LNCaP clone FGC (cell line): Measurements from ENCODE around the gene GNS.

ENCODE experiments used
- DNase-seq: peaks from one replicate; pipeline ENCODE4 v3.0.0-alpha.2; 2011; ENCODE audit warnings: low read depth
- H3K4me3 ChIP-seq: 2 replicates; pipeline ENCODE4 v1.5.1; 2011; ENCODE audit warnings: mild to moderate bottlenecking, low read depth, low read length, control low read depth
- TF ChIP-seq, protein P1 (sequence below): IDR thresholded peaks from 2 replicates; pipeline ENCODE4 v1.5.1; 2012; ENCODE audit warnings: mild to moderate bottlenecking; ENCODE audit not compliant: control insufficient read depth, insufficient read depth; ENCODE audit errors: extremely low read depth

Gene GNS

DNA sequence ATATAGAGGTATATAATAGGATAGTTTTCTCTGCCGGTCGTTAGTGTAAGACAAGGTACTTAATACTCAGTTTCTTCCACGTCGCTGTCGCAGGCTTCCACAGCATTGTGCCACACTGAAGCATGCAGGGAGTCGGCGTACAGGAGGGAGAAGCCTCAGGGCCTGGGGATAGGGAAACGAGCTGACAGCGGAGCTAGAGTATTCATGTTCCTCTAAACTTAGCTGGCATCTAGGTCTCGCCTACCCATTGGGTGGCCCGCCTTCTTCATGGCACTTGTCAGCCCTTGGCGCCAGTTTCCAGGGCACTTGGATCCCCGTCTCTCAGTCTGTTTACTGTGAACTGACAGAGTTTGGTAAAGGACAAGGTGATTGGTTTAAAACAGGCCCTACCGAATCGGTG is 73.6 kb downstream of the GNS start:
- TF ChIP-seq, protein P1, sequence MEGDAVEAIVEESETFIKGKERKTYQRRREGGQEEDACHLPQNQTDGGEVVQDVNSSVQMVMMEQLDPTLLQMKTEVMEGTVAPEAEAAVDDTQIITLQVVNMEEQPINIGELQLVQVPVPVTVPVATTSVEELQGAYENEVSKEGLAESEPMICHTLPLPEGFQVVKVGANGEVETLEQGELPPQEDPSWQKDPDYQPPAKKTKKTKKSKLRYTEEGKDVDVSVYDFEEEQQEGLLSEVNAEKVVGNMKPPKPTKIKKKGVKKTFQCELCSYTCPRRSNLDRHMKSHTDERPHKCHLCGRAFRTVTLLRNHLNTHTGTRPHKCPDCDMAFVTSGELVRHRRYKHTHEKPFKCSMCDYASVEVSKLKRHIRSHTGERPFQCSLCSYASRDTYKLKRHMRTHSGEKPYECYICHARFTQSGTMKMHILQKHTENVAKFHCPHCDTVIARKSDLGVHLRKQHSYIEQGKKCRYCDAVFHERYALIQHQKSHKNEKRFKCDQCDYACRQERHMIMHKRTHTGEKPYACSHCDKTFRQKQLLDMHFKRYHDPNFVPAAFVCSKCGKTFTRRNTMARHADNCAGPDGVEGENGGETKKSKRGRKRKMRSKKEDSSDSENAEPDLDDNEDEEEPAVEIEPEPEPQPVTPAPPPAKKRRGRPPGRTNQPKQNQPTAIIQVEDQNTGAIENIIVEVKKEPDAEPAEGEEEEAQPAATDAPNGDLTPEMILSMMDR = no peak
- DNase-seq = no peak
- no peak overlapping the region for H3K4me3 ChIP-seq

DNA sequence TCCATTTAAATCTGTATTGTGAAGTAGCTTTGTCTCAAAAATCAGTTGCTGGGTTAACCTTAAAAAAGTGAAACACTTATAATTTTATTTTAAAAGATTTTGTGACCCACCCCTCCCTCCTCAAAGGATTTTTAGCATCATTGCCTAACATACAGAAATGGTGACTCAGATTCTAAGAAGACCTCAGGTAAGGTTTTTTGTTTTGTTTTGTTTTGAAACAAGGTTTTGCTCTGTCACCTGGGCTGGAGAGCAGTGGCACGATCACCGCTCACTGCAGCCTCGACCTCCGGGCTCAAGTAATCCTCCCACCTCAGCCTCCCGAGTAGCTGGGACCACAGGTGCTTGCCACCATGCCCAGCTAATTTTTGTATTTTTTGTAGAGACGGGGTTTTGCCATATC is 74.2 kb downstream of the GNS start:
- no peak for DNase-seq
- TF ChIP-seq, protein P1 = no peak
- H3K4me3 ChIP-seq = no peak overlapping the region

DNA sequence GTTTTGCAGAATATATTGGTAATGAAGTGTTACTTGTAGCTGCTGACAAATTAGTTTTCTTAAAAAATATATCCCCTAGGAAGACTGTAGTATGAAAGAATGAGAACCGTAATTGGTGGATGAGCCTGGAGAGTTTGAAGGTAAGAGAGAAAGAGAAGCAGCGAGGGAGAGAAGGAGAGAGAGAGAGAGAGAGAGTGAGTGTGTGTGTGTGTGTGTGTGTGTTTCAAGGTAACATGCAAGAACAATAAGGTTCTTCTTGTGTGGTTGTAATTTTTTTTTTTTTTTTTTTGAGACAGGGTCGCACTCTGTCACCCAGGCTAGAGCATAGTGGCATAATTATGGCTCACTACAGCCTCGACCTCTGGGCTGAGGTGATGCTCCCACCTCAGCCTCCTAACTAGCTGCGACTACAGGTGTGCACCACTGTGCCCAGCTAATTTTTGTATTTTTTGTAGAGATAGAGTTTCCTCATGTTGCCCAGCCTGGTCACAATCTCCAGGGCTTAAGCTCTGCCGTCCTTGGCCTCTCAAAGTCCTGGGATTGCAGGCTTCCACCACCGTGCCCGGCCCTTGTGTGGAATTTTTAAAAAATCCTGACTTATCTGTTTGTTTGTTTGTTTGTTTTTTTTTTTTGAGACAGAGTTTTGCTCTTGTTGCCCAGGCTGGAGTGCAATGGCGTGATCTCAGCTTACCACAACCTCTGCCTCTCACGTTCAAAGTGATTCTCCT is 75.2 kb downstream of the GNS start:
- H3K4me3 ChIP-seq = no peak overlapping the region
- TF ChIP-seq, protein P1 = no peak
- no peak for DNase-seq

DNA sequence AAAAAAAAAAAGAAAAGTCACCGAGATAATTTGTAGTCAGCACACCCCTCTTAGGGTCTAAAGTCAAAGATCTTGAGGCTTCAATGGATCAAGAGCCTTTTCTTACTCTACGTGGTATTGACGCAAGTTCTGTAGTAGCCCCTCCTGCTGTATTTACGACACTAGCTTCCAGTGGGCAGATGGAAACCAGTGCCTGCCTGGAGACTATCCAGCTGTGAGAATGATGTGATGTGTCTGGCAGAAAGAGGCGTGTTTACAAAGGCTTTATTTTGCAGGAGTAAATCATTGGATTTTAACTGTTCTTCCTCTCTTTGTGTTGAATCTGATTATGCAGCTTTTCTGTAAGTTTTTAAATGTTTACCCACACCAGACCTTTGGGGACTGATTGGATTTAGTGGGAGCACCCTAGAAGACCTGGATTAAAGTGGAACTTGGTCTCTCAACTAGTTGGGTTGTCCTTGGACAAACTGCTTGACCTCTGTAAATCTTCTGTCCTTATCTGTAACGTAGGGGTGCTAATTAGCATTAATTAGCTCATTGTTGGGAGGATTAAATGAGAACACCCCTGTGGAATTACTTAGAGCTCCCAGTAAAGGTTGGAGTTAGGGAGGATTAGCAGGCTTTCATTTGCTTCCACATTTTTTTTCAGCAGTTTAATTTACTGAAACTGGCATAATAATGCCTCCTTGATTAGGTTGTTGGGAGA is 76.5 kb downstream of the GNS start:
- TF ChIP-seq, protein P1 = no peak
- no peak for DNase-seq
- H3K4me3 ChIP-seq = no peak overlapping the region

DNA sequence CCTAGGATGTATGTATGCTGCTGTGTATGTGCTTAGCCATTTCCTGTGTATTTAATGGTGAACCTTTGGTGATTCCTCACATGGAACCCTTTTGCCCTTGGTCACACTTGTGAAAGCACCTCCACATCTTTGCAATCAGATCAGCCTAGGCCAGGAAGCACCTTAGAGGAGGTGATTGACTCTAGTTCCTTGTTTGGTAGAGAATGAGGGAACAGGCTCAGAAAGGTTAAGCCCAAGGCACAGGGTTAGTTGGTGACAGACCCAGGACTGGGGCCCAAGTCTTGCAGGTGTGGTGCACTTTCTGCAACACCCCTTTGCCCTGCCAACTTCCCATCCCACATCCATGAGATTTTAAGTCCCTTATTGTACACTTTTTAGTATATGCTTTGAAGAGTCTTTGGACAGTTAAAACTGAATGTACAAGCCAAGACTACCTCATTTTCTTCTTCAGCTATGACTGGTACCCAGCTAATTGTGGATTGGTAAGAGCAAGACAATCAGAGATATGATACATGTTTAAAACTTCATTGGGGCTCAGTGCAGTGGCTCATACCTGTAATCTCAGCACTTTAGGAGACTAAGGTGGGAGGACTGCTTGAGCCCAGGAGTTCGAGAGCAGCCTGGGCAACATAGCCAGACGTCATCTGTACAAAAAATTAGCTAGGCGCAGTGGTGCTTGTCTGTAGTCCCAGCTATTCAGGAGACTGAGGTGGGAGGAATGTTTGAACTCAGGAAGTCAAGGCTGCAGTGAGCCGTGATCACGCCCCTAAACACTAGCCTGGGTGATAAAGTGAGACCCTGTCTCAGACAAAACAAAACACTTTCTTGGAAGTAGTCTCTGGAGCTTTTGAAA is 77.8 kb downstream of the GNS start:
- TF ChIP-seq, protein P1 = no peak
- DNase-seq = no peak
- H3K4me3 ChIP-seq = no peak overlapping the region

DNA sequence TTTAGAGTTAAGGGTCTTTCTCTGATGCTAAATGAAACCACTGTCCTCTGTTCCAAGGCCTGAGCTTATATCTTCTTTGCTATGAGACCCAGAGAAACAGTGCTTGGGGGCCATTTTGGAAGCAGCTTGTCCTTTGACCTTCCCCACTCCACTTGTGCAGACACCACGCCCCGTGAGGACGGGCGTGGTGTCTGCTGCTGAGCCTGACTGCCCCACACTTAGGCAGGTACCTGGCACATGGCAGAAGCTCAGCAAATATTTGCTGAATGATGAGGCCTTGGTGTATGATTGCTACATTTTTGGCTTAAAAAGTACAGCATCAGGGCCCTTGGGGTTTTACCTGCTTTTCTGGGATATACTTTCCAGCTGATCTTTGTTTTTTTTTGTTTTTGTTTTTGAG is 79.0 kb downstream of the GNS start:
- TF ChIP-seq, protein P1 = no peak
- H3K4me3 ChIP-seq = peak overlapping the region; percentile 27
- DNase-seq = peak; percentile 76
